H1 (cell line): Measurements from ENCODE around the gene ARMH3. TPM values are rescaled to one million over a fixed set of nuclear protein-coding genes. Genes with fewer than 3 reads are reported as not detected.

Experiments
- CTCF ChIA-PET: fragments of 300-600 bp; sonication (Branson Sonifier 250); formaldehyde crosslinking; loops from one replicate; lab custom pipeline; 2021; ENCODE audit not compliant: partially characterized antibody; lab: Charles Lee
- POLR2A ChIA-PET: fragments of 300-600 bp; sonication (Branson Sonifier 250); formaldehyde crosslinking; loops from one replicate; lab custom pipeline; 2021; ENCODE audit warnings: inconsistent platforms; ENCODE audit not compliant: partially characterized antibody; lab: Charles Lee
- DNase-seq, 2 experiments: peaks; one replicate each; pipeline versions ENCODE4 v3.0.0 to v3.0.0-alpha.2; 2010 to 2022; ENCODE audit warnings: low spot score in 2 of 2, low read depth in 1 of 2, mixed read lengths in 1 of 2
- FAIRE-seq: peaks from 2 replicates; lab custom pipeline; 2011; peaks lifted over from hg19 to GRCh38; lab: Jason Lieb, UNC
- H2AFZ ChIP-seq: 2 replicates; pipeline ENCODE4 v1.8.1; 2012; ENCODE audit warnings: low read length, inconsistent platforms
- H2AK5ac ChIP-seq: 2 replicates; pipeline ENCODE4 v1.6.1; 2013; ENCODE audit warnings: low read depth, low read length
- H2BK120ac ChIP-seq: replicated peaks from 2 replicates; pipeline ENCODE3; 2013; ENCODE audit warnings: low read depth, low read length, inconsistent platforms
- H2BK12ac ChIP-seq: 2 replicates; pipeline ENCODE4 v1.6.1; 2013; ENCODE audit warnings: low read depth, low read length
- H2BK15ac ChIP-seq: 2 replicates; pipeline ENCODE4 v1.6.1; 2013; ENCODE audit warnings: low read length
- H2BK20ac ChIP-seq: 2 replicates; pipeline ENCODE4 v1.6.1; 2013; ENCODE audit warnings: low read length
- H2BK5ac ChIP-seq: 2 replicates; pipeline ENCODE4 v1.6.1; 2013; ENCODE audit warnings: low read depth, low read length
- H3K14ac ChIP-seq: 2 replicates; pipeline ENCODE4 v1.6.1; 2013; ENCODE audit warnings: inconsistent platforms; ENCODE audit not compliant: insufficient read length
- H3K18ac ChIP-seq: 2 replicates; pipeline ENCODE4 v1.6.1; 2013; ENCODE audit warnings: low read length; ENCODE audit errors: extremely low read depth
- H3K23ac ChIP-seq: 2 replicates; pipeline ENCODE4 v1.6.1; 2013; ENCODE audit warnings: inconsistent platforms; ENCODE audit not compliant: insufficient read length
- H3K23me2 ChIP-seq: 2 replicates; pipeline ENCODE4 v1.6.1; 2013; ENCODE audit warnings: low read depth, low read length
- H3K27ac ChIP-seq: 2 replicates; pipeline ENCODE4 v1.6.1; 2011; ENCODE audit warnings: low read depth, low read length, inconsistent platforms
- H3K27me3 ChIP-seq, 4 experiments: replicated peaks in 1 of 4; 1 replicate in 1 of 4; 2 replicates in 3 of 4; pipeline versions ENCODE4 v1.6.1 to v1.8.1; 2011 to 2013; ENCODE audit warnings: low read length in 3 of 4, mild to moderate bottlenecking in 3 of 4, inconsistent platforms in 2 of 4, mixed read lengths in 2 of 4, moderate library complexity in 1 of 4; ENCODE audit not compliant: control insufficient read depth in 3 of 4, insufficient read depth in 3 of 4; ENCODE audit errors: extremely low read depth in 1 of 4
- H3K36me3 ChIP-seq, 4 experiments: 2 replicates each; pipeline versions ENCODE4 v1.6.1 to v1.8.1; 2011 to 2013; ENCODE audit warnings: mild to moderate bottlenecking in 4 of 4, low read length in 3 of 4, moderate library complexity in 2 of 4, control low read depth in 1 of 4, inconsistent platforms in 1 of 4; ENCODE audit not compliant: insufficient read depth in 4 of 4, control insufficient read depth in 2 of 4
- H3K4ac ChIP-seq: replicated peaks from 2 replicates; pipeline ENCODE3; 2013; ENCODE audit warnings: low read length, low read depth, mixed read lengths, inconsistent platforms; ENCODE audit not compliant: insufficient read length
- H3K4me1 ChIP-seq, 4 experiments: replicated peaks in 1 of 4; 1 replicate in 1 of 4; 2 replicates in 3 of 4; pipeline versions ENCODE4 v1.6.1 to v1.8.1; 2011 to 2013; ENCODE audit warnings: low read length in 3 of 4, inconsistent platforms in 2 of 4, mixed read lengths in 1 of 4; ENCODE audit not compliant: insufficient read depth in 4 of 4, control insufficient read depth in 3 of 4
- H3K4me2 ChIP-seq, 2 experiments: 2 replicates each; pipeline versions ENCODE4 v1.6.1 to v1.8.1; 2011 to 2013; ENCODE audit warnings: low read depth in 2 of 2, low read length in 2 of 2, control low read depth in 1 of 2, inconsistent platforms in 1 of 2, mild to moderate bottlenecking in 1 of 2; ENCODE audit not compliant: insufficient read depth in 1 of 2
- H3K4me3 ChIP-seq, 4 experiments: fragments of 200-600, 300-600 bp in 1 of 4; sonication (generic), shearing (Covaris generic), sonication (Bioruptor Twin) in 1 of 4; 2 replicates each; pipeline versions ENCODE4 v1.5.1 to v1.8.1; 2011 to 2016; ENCODE audit warnings: low read length in 4 of 4, low read depth in 3 of 4, control low read depth in 2 of 4, inconsistent platforms in 2 of 4, mild to moderate bottlenecking in 2 of 4, mixed read lengths in 1 of 4, moderate library complexity in 1 of 4; ENCODE audit not compliant: insufficient read depth in 2 of 4; ENCODE audit errors: extremely low read depth in 1 of 4
- H3K56ac ChIP-seq: replicated peaks from 2 replicates; pipeline ENCODE3; 2013; ENCODE audit warnings: low read depth, mild to moderate bottlenecking, mixed read lengths, low read length, inconsistent platforms; ENCODE audit not compliant: insufficient read length
- H3K79me1 ChIP-seq: 2 replicates; pipeline ENCODE4 v1.6.1; 2013; ENCODE audit warnings: low read depth, low read length, control low read depth
- H3K79me2 ChIP-seq, 2 experiments: 2 replicates each; pipeline versions ENCODE4 v1.6.1 to v1.8.1; 2012 to 2013; ENCODE audit warnings: low read length in 2 of 2, mild to moderate bottlenecking in 2 of 2, inconsistent platforms in 1 of 2; ENCODE audit not compliant: insufficient read depth in 2 of 2, control insufficient read depth in 1 of 2
- H3K9ac ChIP-seq, 4 experiments: replicated peaks in 1 of 4; 1 replicate in 1 of 4; 2 replicates in 3 of 4; pipeline versions ENCODE4 v1.6.1 to v1.8.1; 2011 to 2013; ENCODE audit warnings: low read depth in 3 of 4, low read length in 3 of 4, control low read depth in 2 of 4, mild to moderate bottlenecking in 2 of 4, moderate library complexity in 2 of 4, inconsistent platforms in 1 of 4; ENCODE audit errors: extremely low read depth in 1 of 4
- H3K9me3 ChIP-seq, 2 experiments: 2 replicates each; pipeline versions ENCODE4 v1.6.1 to v1.8.1; 2012 to 2013; ENCODE audit warnings: mild to moderate bottlenecking in 2 of 2, moderate library complexity in 2 of 2, control low read depth in 1 of 2, inconsistent platforms in 1 of 2, low read depth in 1 of 2, low read length in 1 of 2, mixed read lengths in 1 of 2; ENCODE audit not compliant: insufficient read depth in 2 of 2
- H4K20me1 ChIP-seq, 2 experiments: replicated peaks in 1 of 2; 2 replicates each; pipeline versions ENCODE3 to v1.8.1; 2011 to 2013; ENCODE audit warnings: inconsistent platforms in 2 of 2, low read length in 2 of 2, mild to moderate bottlenecking in 1 of 2; ENCODE audit not compliant: insufficient read depth in 2 of 2, control insufficient read depth in 1 of 2
- H4K5ac ChIP-seq: 2 replicates; pipeline ENCODE4 v1.6.1; 2013; ENCODE audit warnings: low read length, low read depth, mixed read lengths, inconsistent platforms; ENCODE audit not compliant: insufficient read length
- H4K8ac ChIP-seq: 2 replicates; pipeline ENCODE4 v1.8.0; 2013; ENCODE audit warnings: mild to moderate bottlenecking, moderate library complexity, low read length, inconsistent platforms; ENCODE audit not compliant: insufficient read depth; ENCODE audit errors: extremely low read depth
- H4K91ac ChIP-seq: replicated peaks from 2 replicates; pipeline ENCODE3; 2013; ENCODE audit warnings: low read length, mixed read lengths, inconsistent platforms; ENCODE audit not compliant: insufficient read length
- CHD1 ChIP-seq: IDR thresholded peaks from 2 replicates; pipeline ENCODE4 v1.6.1; 2012; ENCODE audit warnings: low read depth, low read length, improper control_type of control experiment
- E2F6 ChIP-seq: IDR thresholded peaks from 2 replicates; pipeline ENCODE4 v1.6.1; 2012; ENCODE audit warnings: inconsistent platforms
- EP300 ChIP-seq, 2 experiments: IDR thresholded peaks; 1 replicate in 1 of 2; 2 replicates in 1 of 2; pipeline ENCODE4 v1.6.1; 2011 to 2012; ENCODE audit warnings: low read depth in 2 of 2, low read length in 2 of 2, mild to moderate bottlenecking in 2 of 2, borderline replicate concordance in 1 of 2, inconsistent platforms in 1 of 2, moderate library complexity in 1 of 2
- GTF2F1 ChIP-seq: IDR thresholded peaks from 2 replicates; pipeline ENCODE4 v1.6.1; 2012; ENCODE audit warnings: low read depth, low read length, improper control_type of control experiment, borderline replicate concordance
- HDAC2 ChIP-seq, 2 experiments: fragments of 300-600 bp in 1 of 2; sonication (generic) in 1 of 2; IDR thresholded peaks; 2 replicates each; pipeline ENCODE4 v1.6.1; 2011 to 2012; ENCODE audit warnings: low read depth in 2 of 2, low read length in 2 of 2, mild to moderate bottlenecking in 2 of 2, moderate library complexity in 2 of 2, borderline replicate concordance in 1 of 2, inconsistent platforms in 1 of 2
- NANOG ChIP-seq: IDR thresholded peaks from 2 replicates; pipeline ENCODE4 v1.6.1; 2011; ENCODE audit warnings: low read length, low read depth, mild to moderate bottlenecking, inconsistent platforms; ENCODE audit not compliant: insufficient read depth, poor library complexity, severe bottlenecking
- RNF2 ChIP-seq: fragments of 200-900, 300-1000 bp; sonication (generic); IDR thresholded peaks from 2 replicates; pipeline ENCODE4 v1.7.1; 2016; ENCODE audit warnings: borderline replicate concordance, low read depth, mild to moderate bottlenecking, antibody characterized with exemption, low read length; ENCODE audit not compliant: poor library complexity, severe bottlenecking; ENCODE audit errors: missing control alignments
- RXRA ChIP-seq: IDR thresholded peaks from 2 replicates; pipeline ENCODE4 v1.6.1; 2011; ENCODE audit warnings: low read depth, mild to moderate bottlenecking, low read length, moderate library complexity; ENCODE audit not compliant: insufficient read depth
- SAP30 ChIP-seq: fragments of 300-600 bp; sonication (generic); IDR thresholded peaks from 2 replicates; pipeline ENCODE4 v1.7.1; 2012; ENCODE audit warnings: low read length, moderate library complexity, mild to moderate bottlenecking, inconsistent platforms; ENCODE audit not compliant: insufficient read depth, insufficient replicate concordance
- SP2 ChIP-seq: IDR thresholded peaks from 2 replicates; pipeline ENCODE4 v1.6.1; 2012; ENCODE audit warnings: mild to moderate bottlenecking, low read length, inconsistent platforms
- WGBS, 2 experiments: shearing (Covaris generic) in 1 of 2; methylation state at CpG; one replicate each; pipeline versions ENCODE4 v1.1.6 to v1.1.7; 2013 to 2015; ENCODE audit warnings: low lambda C conversion rate in 2 of 2, mixed read lengths in 2 of 2, inconsistent platforms in 1 of 2, low coverage in 1 of 2, missing lambda C conversion rate in 1 of 2; ENCODE audit not compliant: insufficient replicate concordance in 2 of 2, insufficient coverage in 1 of 2, insufficient read length in 1 of 2; ENCODE audit errors: extremely low coverage in 1 of 2, missing lambda C conversion rate in 1 of 2; 5-methylcytosine and 5-hydroxymethylcytosine counted together
- polyA plus RNA-seq, 7 experiments: library from polyadenylated mRNA; depleted of rRNA in 3 of 7; stranded (reverse) in 5 of 7; unstranded in 2 of 7; fragments of >200 nt in 5 of 7; fragments of 200-250 nt in 2 of 7; gene quantifications; 1 replicate in 5 of 7; 2 replicates in 1 of 7; 4 replicates in 1 of 7; pipeline versions ENCODE4 v1.2.1 to v1.2.3, GENCODE V29; 2011 to 2013; ENCODE audit warnings: missing spikeins in 2 of 7, mixed read lengths in 2 of 7
- total RNA-seq: library from RNA; stranded (reverse); fragmentation: NEBNext Ultra II Directional; extraction: Animal tissue kit (Norgen Biotek cat#: 25700); gene quantifications from 2 replicates; pipeline ENCODE4 v1.2.1, GENCODE V29; 2021

ARMH3 gene
- total and polyA plus RNA-seq, 2 of the 8 experiments (the other 6 are each of a cell fraction or from before 2014, with no cell fraction given), result 11.6 to 18.3 TPM

DNA sequence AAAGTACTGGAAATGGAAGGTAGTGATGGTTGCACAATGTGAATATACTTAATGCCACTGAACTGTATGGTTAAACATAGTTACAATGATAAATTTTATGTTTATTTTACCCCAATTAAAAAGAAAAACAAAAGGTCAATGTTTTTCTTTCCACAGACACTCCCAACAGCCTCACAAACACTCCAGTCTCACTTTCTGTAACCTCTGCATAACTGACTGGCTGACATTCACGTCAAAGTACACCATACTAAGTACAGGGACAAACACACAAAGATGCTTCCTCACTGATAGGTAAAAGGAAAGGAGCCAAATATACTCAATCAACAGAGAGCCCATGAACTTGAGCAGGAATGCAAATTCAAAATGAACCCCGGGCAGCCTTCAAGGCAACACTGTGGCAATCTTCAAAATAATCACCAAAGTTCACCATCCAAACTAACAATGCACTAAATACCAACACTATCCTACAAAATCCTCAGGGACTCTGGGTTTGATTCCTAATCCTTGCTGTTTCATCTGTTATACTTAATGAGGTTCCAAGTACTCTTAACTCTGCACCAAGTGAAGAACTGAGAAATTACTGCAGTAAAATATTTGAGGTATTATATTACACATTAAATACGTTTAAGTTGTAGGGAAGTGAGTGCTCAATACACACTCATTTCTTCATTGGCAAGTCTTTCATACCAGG, 90.8 kb downstream of the ARMH3 start:
- no peak for FAIRE-seq
- H3K4ac ChIP-seq, result no peak overlapping the region
- no peak overlapping the region for H3K56ac ChIP-seq
- H3K9ac ChIP-seq, result no peak overlapping the region
- no peak overlapping the region for H2BK20ac ChIP-seq
- H3K18ac ChIP-seq, result no peak overlapping the region
- no peak overlapping the region for H3K4me2 ChIP-seq
- no peak overlapping the region for H2BK15ac ChIP-seq
- H3K27me3 ChIP-seq, result no peaks in the 10 kb centered on the region
- no peak overlapping the region for H2AFZ ChIP-seq
- H2BK12ac ChIP-seq, result no peak overlapping the region
- no peak overlapping the region for H3K23ac ChIP-seq
- no peak overlapping the region for H4K91ac ChIP-seq
- no peak overlapping the region for H4K5ac ChIP-seq
- no peak overlapping the region for H3K14ac ChIP-seq
- no peaks in the 10 kb centered on the region for H4K20me1 ChIP-seq
- CTCF ChIA-PET, result interaction anchor here (1.2 kb wide), 1 partner anchor 125 kb away, joined by 8 read pairs; no protein-coding TSS in a partner anchor
- H3K36me3 ChIP-seq, result no peaks in the 10 kb centered on the region; a peak in 1 of 8 replicates
- no peak overlapping the region for H4K8ac ChIP-seq
- H2BK5ac ChIP-seq, result no peak overlapping the region
- H3K27ac ChIP-seq, result no peak overlapping the region
- no peaks in the 10 kb centered on the region for H3K23me2 ChIP-seq
- H3K79me2 ChIP-seq, result no peaks in the 10 kb centered on the region
- no peak overlapping the region for H3K4me3 ChIP-seq
- no peak overlapping the region for H2BK120ac ChIP-seq
- H3K4me1 ChIP-seq, result no peaks in the 10 kb centered on the region
- no peaks in the 10 kb centered on the region for H3K9me3 ChIP-seq
- DNase-seq, result no peak
- 85% methylated on average over 3 of the region's 3 CpGs; no CpG with 5 or more reads in 1 of the 2 experiments for WGBS, 2 experiments
- no peaks in the 10 kb centered on the region for H3K79me1 ChIP-seq
- no peak overlapping the region for H2AK5ac ChIP-seq
- POLR2A ChIA-PET, result interaction anchor here (0.6 kb wide), 1 partner anchor 455 kb away, joined by 3 read pairs; no protein-coding TSS in a partner anchor
- TF ChIP-seq E2F6 (no peak), RXRA (no peak), CHD1 (no peak), EP300 (IDR thresholded peaks at IDR 0.05; ENCODE audit: borderline replicate concordance in 1 of 2, low read depth in 2 of 2, low read length in 2 of 2) (no peak), RNF2 (no peak), NANOG (no peak), HDAC2 (IDR thresholded peaks at IDR 0.05; ENCODE audit: borderline replicate concordance in 1 of 2, low read depth in 2 of 2, low read length in 2 of 2) (no peak), SAP30 (no peak), GTF2F1 (no peak), SP2 (no peak)
